Measurements from ENCODE around the gene KRTAP5-1.
"Not testable (repeated sequence)": the region's sequence is repeated elsewhere in the genome, so short reads cannot be mapped to it uniquely, and the experiment has no call there.

The KRTAP5-1 gene

GRCh38 chr11:1601663-1602062 is 16.6 kb upstream of the KRTAP5-1 start:
- FAIRE-seq; DNase-seq (ENCODE audit: low spot score): not testable (repeated sequence)

GRCh38 chr11:1600626-1601025 is 15.5 kb upstream of the KRTAP5-1 start:
- DNase-seq (ENCODE audit: low spot score) (no peak), FAIRE-seq (no peak)

GRCh38 chr11:1598816-1599215 is 13.7 kb upstream of the KRTAP5-1 start:
- no peak for FAIRE-seq
- DNase-seq (ENCODE audit: low spot score), result no peak

- DNase-seq (ENCODE audit: low spot score); FAIRE-seq: not testable (repeated sequence)
Observed at GRCh38 chr11:1598406-1598805, 13.3 kb upstream of the KRTAP5-1 start.

- DNase-seq (ENCODE audit: low spot score), result no peak
- FAIRE-seq, result no peak
Observed at GRCh38 chr11:1597994-1598380, 12.9 kb upstream of the KRTAP5-1 start, which contains the start of gene KRTAP5-2. TSS of gene KRTAP5-2 (minus strand) at chr11:1598294. CDS start at chr11:1598250, 44 bp downstream.

GRCh38 chr11:1597331-1597993 is 12.4 kb upstream of the KRTAP5-1 start:
- no peak for FAIRE-seq
- no peak for DNase-seq (ENCODE audit: low spot score)

- DNase-seq (ENCODE audit: low spot score); FAIRE-seq: not testable (repeated sequence)
Observed at GRCh38 chr11:1596576-1597121, 11.6 kb upstream of the KRTAP5-1 start.

- not testable (repeated sequence) for FAIRE-seq; DNase-seq (ENCODE audit: low spot score)
Observed at GRCh38 chr11:1595994-1596575, 11.0 kb upstream of the KRTAP5-1 start.

GRCh38 chr11:1592628-1593027 is 7.5 kb upstream of the KRTAP5-1 start:
- FAIRE-seq (no peak), DNase-seq (ENCODE audit: low spot score) (no peak)

GRCh38 chr11:1589996-1590395 is 4.9 kb upstream of the KRTAP5-1 start:
- DNase-seq (ENCODE audit: low spot score) (no peak), FAIRE-seq (no peak)

- FAIRE-seq, result not testable (repeated sequence)
Observed at GRCh38 chr11:1589191-1589963, 4.3 kb upstream of the KRTAP5-1 start.

GRCh38 chr11:1586699-1587098 is 1.6 kb upstream of the KRTAP5-1 start:
- no peak for DNase-seq (ENCODE audit: low spot score)
- no peak for FAIRE-seq

More at GRCh38 chr11:1589191-1589963, 4.3 kb upstream of the KRTAP5-1 start:
- not testable (repeated sequence) for DNase-seq (ENCODE audit: low spot score)

GRCh38 chr11:1582909-1583308 is 2.2 kb downstream of the KRTAP5-1 start:
- DNase-seq (ENCODE audit: low spot score); FAIRE-seq: not testable (repeated sequence)

- FAIRE-seq (no peak), DNase-seq (ENCODE audit: low spot score) (no peak)
Observed at GRCh38 chr11:1581976-1582375, 3.1 kb downstream of the KRTAP5-1 start.

- DNase-seq (ENCODE audit: low spot score) (no peak), FAIRE-seq (no peak)
Observed at GRCh38 chr11:1576825-1577224, 8.3 kb downstream of the KRTAP5-1 start.

GRCh38 chr11:1575756-1576155 is 9.3 kb downstream of the KRTAP5-1 start:
- not testable (repeated sequence) for DNase-seq (ENCODE audit: low spot score); FAIRE-seq

- DNase-seq (ENCODE audit: low spot score) (no peak), FAIRE-seq (no peak)
Observed at GRCh38 chr11:1574933-1575242, 10.2 kb downstream of the KRTAP5-1 start.

GRCh38 chr11:1574238-1574932 is 10.7 kb downstream of the KRTAP5-1 start:
- DNase-seq (ENCODE audit: low spot score) (no peak), FAIRE-seq (no peak)

- no peak for DNase-seq (ENCODE audit: low spot score)
- no peak for FAIRE-seq
Observed at GRCh38 chr11:1573903-1574237, 11.2 kb downstream of the KRTAP5-1 start.

- FAIRE-seq, result no peak
Observed at GRCh38 chr11:1573077-1573902, 11.8 kb downstream of the KRTAP5-1 start.

More at GRCh38 chr11:1573077-1573902, 11.8 kb downstream of the KRTAP5-1 start:
- no peak for DNase-seq (ENCODE audit: low spot score)
